ENCODE measurements around the gene ABCC4. TPM values are rescaled to one million over a fixed set of nuclear protein-coding genes. Genes with fewer than 3 reads are reported as not detected.

Gene ABCC4
- total RNA-seq, 4 donors from 2014 or later, result 15.8 to 26.0 (median 23.8) TPM

- in situ Hi-C loops (cut with MboI; ENCODE audit: low pct_ligation_motif_present in 1 of 4, low pct_unique_long_range_greater_than_20kb in 1 of 4, low sequenced_read_pairs in 3 of 4) (no loop called here), intact Hi-C loops (cut with DNase I; ENCODE audit: low total_unique reads) (no loop called here)
- WGBS, 2 donors (ENCODE audit: low coverage in 1 of 2), result 86 to 100% methylated on average over 1 of the region's 1 CpG
These were observed 179.7 kb downstream of the ABCC4 start for GRCh38 chr13:95121516-95121915.

DNA sequence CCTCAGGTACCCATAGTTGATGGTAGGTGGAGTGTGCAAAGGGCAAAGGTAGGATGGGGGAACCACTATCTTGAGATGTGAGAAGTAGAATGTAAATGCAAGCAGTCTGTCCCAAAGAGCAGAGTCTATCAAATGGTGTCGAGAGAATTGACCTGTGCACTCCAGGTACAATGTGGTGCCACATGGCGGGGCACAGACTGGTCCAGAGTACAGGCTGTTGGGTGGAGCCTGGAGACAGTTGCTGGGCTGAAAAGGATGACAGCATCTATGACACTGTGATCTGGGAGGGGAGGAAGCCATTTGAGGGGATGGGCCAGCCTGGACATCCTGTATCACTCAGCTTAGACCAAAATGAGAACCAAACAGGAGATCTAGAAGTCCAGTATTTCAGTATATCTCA lies 180.6 kb downstream of the ABCC4 start:
- DNase-seq, result no peak
- in situ Hi-C loops (cut with MboI; ENCODE audit: low pct_ligation_motif_present in 1 of 4, low pct_unique_long_range_greater_than_20kb in 1 of 4, low sequenced_read_pairs in 3 of 4), result no loop called here
- Histone ChIP-seq H3K27ac (no peak overlapping the region), H3K4me1 (no peaks in the 10 kb centered on the region), H3K36me3 (no peaks in the 10 kb centered on the region), H3K9me3 (no peaks in the 10 kb centered on the region), H3K27me3 (no peaks in the 10 kb centered on the region), H3K4me3 (no peak overlapping the region)
- 100% methylated on average over 2 of the region's 2 CpGs for WGBS, 2 donors (ENCODE audit: low coverage in 1 of 2)
- intact Hi-C loops (cut with DNase I; ENCODE audit: low total_unique reads), result no loop called here
- no peak for TF ChIP-seq CTCF (IDR thresholded peaks at IDR 0.05)
- no peak for TF ChIP-seq POLR2A (IDR thresholded peaks at IDR 0.05)
- TF ChIP-seq POLR2AphosphoS5 (IDR thresholded peaks at IDR 0.05), result no peak
- TF ChIP-seq EP300 (IDR thresholded peaks at IDR 0.05; ENCODE audit: low read depth), result no peak

More at GRCh38 chr13:95121516-95121915, 179.7 kb downstream of the ABCC4 start:
- Histone ChIP-seq H3K4me3 (no peak overlapping the region), H3K9me3 (no peaks in the 10 kb centered on the region), H3K36me3 (no peaks in the 10 kb centered on the region), H3K27ac (no peak overlapping the region), H3K4me1 (no peaks in the 10 kb centered on the region), H3K27me3 (no peaks in the 10 kb centered on the region)
- DNase-seq, result no peak
- TF ChIP-seq EP300 (IDR thresholded peaks at IDR 0.05; ENCODE audit: low read depth) (no peak), CTCF (IDR thresholded peaks at IDR 0.05) (no peak), POLR2AphosphoS5 (IDR thresholded peaks at IDR 0.05) (no peak), POLR2A (IDR thresholded peaks at IDR 0.05) (no peak)

- no peaks in the 10 kb centered on the region for H3K4me1 ChIP-seq
- H3K27me3 ChIP-seq, result no peaks in the 10 kb centered on the region
- TF ChIP-seq POLR2AphosphoS5 (IDR thresholded peaks at IDR 0.05) (no peak), EP300 (IDR thresholded peaks at IDR 0.05; ENCODE audit: low read depth) (no peak), CTCF (IDR thresholded peaks at IDR 0.05) (no peak), POLR2A (IDR thresholded peaks at IDR 0.05) (no peak)
- no peak overlapping the region for H3K4me3 ChIP-seq
- 84 to 89% methylated on average over 4 to 8 of the region's 8 CpGs for WGBS, 2 donors (ENCODE audit: low coverage in 1 of 2)
- no peak overlapping the region for H3K27ac ChIP-seq
- in situ Hi-C loops (cut with MboI; ENCODE audit: low pct_ligation_motif_present in 1 of 4, low pct_unique_long_range_greater_than_20kb in 1 of 4, low sequenced_read_pairs in 3 of 4) (no loop called here), intact Hi-C loops (cut with DNase I; ENCODE audit: low total_unique reads) (no loop called here)
- no peaks in the 10 kb centered on the region for H3K36me3 ChIP-seq
- DNase-seq, result no peak
- H3K9me3 ChIP-seq, result no peaks in the 10 kb centered on the region
These were observed 182.5 kb downstream of the ABCC4 start for GRCh38 chr13:95118541-95119324.

GRCh38 chr13:95117092-95117491 lies 184.2 kb downstream of the ABCC4 start:
- 66% methylated on average over 5 to 6 of the region's 6 CpGs for WGBS, 2 donors (ENCODE audit: low coverage in 1 of 2)
- TF ChIP-seq EP300 (IDR thresholded peaks at IDR 0.05; ENCODE audit: low read depth) (no peak), POLR2A (IDR thresholded peaks at IDR 0.05) (no peak), POLR2AphosphoS5 (IDR thresholded peaks at IDR 0.05) (no peak), CTCF (IDR thresholded peaks at IDR 0.05) (no peak)
- Histone ChIP-seq H3K27ac (no peak overlapping the region), H3K4me3 (no peak overlapping the region), H3K9me3 (no peaks in the 10 kb centered on the region), H3K4me1 (no peaks in the 10 kb centered on the region), H3K36me3 (no peaks in the 10 kb centered on the region), H3K27me3 (no peaks in the 10 kb centered on the region)
- DNase-seq, result no peak
- intact Hi-C loops (cut with DNase I; ENCODE audit: low total_unique reads) (no loop called here), in situ Hi-C loops (cut with MboI; ENCODE audit: low pct_ligation_motif_present in 1 of 4, low pct_unique_long_range_greater_than_20kb in 1 of 4, low sequenced_read_pairs in 3 of 4) (no loop called here)

Measured in transverse colon (tissue), 4 donors.